KMS-11 (cell line): Measurements from ENCODE around the gene VAC14.

Experiments used
- H2AFZ ChIP-seq: fragments of 200-600 bp; sonication (generic); 2 replicates; pipeline ENCODE4 v1.6.1; 2016; ENCODE audit warnings: antibody characterized with exemption, mixed run types, low read depth
- H3K27ac ChIP-seq: fragments of 200-600 bp; sonication (generic); 2 replicates; pipeline ENCODE4 v1.6.1; 2016; ENCODE audit warnings: mild to moderate bottlenecking, mixed run types
- H3K27me3 ChIP-seq: fragments of 200-600 bp; sonication (generic); 2 replicates; pipeline ENCODE4 v1.6.1; 2017; ENCODE audit warnings: mild to moderate bottlenecking, low read depth, mixed run types, moderate library complexity; ENCODE audit not compliant: insufficient read depth
- H3K36me3 ChIP-seq: fragments of 200-600 bp; sonication (generic); 2 replicates; pipeline ENCODE4 v1.6.1; 2017; ENCODE audit warnings: mild to moderate bottlenecking, mixed run types; ENCODE audit not compliant: insufficient read depth
- H3K4me1 ChIP-seq: fragments of 200-600 bp; sonication (generic); 2 replicates; pipeline ENCODE4 v1.6.1; 2016; ENCODE audit warnings: mild to moderate bottlenecking, low read depth, mixed run types; ENCODE audit not compliant: poor library complexity, severe bottlenecking
- H3K4me2 ChIP-seq: fragments of 200-600 bp; sonication (generic); 2 replicates; pipeline ENCODE4 v1.7.0; 2016; ENCODE audit warnings: mild to moderate bottlenecking, mixed run types
- H3K4me3 ChIP-seq: fragments of 200-600 bp; sonication (generic); IDR thresholded peaks from 2 replicates; pipeline ENCODE4 v1.6.1; 2017; ENCODE audit warnings: low read depth, low read length, mixed read lengths; ENCODE audit not compliant: insufficient read depth
- H3K79me2 ChIP-seq: fragments of 200-600 bp; sonication (generic); 2 replicates; pipeline ENCODE4 v1.6.1; 2016; ENCODE audit warnings: low read depth, mixed run types; ENCODE audit not compliant: insufficient read depth
- H3K9ac ChIP-seq: fragments of 200-600 bp; sonication (generic); 2 replicates; pipeline ENCODE4 v1.6.1; 2016; ENCODE audit warnings: mild to moderate bottlenecking, mixed run types
- H4K20me1 ChIP-seq: fragments of 200-600 bp; sonication (generic); 2 replicates; pipeline ENCODE4 v1.6.1; 2016; ENCODE audit warnings: mild to moderate bottlenecking, mixed run types; ENCODE audit not compliant: insufficient read depth
- CTCF ChIP-seq: fragments of 200-600 bp; sonication (generic); conservative IDR thresholded peaks from 2 replicates; pipeline ENCODE4 v1.6.1; 2017; ENCODE audit warnings: low read depth, mild to moderate bottlenecking, antibody characterized with exemption, low read length, moderate library complexity, mixed read lengths

Gene VAC14

DNA sequence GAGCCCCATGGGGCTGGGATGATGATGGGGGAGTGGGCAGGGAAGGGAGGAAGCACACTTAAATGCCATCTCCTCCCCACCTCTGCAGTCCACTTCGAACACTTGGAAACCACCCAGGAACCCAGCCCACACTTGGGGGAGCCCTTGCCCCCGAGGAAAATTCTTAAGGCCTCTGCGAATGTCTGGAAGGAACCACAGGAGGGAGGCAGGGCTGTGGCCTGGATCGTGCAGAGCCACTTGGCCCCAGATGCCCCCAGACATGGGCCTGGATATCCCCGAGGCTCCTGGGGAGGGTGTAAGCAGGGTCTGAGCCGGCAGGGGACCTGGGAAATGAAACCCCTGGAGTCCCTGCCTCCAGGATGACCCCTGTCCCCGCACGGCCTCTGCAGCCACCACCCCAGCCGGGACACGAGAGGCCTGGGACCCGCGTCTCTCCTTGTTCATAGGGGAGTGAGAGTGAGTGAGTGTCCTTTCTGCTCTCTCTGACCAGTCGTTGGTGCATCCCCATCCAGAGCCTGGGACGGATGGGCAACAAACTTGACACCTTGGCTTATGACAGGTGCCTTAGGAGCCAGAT is 103.3 kb downstream of the VAC14 start:
- Histone ChIP-seq H3K36me3 (no peaks in the 10 kb centered on the region), H3K79me2 (no peaks in the 10 kb centered on the region), H3K27me3 (no peaks in the 10 kb centered on the region), H3K4me2 (no peak overlapping the region), H3K4me3 (no peak overlapping the region), H3K9ac (no peak overlapping the region), H2AFZ (no peak overlapping the region), H4K20me1 (no peaks in the 10 kb centered on the region), H3K27ac (no peak overlapping the region), H3K4me1 (peaks cover 9% of the 10 kb centered on the region)
- no peak for TF ChIP-seq CTCF

DNA sequence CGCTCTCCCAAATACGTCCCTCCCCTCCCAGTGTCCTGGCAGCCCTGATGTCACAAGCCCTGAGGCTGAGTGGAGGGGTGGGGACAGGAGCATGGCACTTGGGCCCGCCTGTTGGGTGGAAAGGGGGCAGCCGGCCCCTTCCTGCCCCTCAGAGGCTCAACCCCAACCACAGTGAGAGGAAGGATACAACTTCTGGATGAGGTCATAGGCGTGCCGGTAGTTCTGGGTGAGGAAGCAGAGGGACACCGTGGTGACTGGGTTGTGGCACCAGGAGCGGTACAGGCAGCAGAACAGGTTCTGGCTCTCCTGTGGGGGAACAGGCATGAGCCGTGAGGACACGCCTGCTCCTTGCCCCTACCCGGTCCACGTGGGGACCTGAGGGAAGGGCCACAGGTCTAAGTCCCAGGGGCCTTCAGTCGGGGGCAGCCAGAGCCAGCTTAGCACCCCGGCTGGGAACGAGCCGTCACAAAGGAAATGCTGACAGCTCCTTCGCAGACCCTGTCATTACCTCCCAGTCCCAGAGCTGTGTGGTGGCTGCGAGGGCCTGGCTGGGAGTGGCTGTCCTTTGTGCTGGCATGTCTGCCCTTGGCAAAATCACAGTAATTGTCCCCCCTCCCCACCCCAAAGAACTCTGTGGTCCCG is 103.9 kb downstream of the VAC14 start:
- no peak overlapping the region for H3K9ac ChIP-seq
- H3K79me2 ChIP-seq = no peaks in the 10 kb centered on the region
- H3K4me1 ChIP-seq = peaks cover 9% of the 10 kb centered on the region
- H3K27me3 ChIP-seq = no peaks in the 10 kb centered on the region
- H3K4me2 ChIP-seq = no peak overlapping the region
- no peak overlapping the region for H3K27ac ChIP-seq
- no peak for TF ChIP-seq CTCF
- H4K20me1 ChIP-seq = no peaks in the 10 kb centered on the region
- H3K4me3 ChIP-seq = no peak overlapping the region
- no peaks in the 10 kb centered on the region for H3K36me3 ChIP-seq
- H2AFZ ChIP-seq = no peak overlapping the region

DNA sequence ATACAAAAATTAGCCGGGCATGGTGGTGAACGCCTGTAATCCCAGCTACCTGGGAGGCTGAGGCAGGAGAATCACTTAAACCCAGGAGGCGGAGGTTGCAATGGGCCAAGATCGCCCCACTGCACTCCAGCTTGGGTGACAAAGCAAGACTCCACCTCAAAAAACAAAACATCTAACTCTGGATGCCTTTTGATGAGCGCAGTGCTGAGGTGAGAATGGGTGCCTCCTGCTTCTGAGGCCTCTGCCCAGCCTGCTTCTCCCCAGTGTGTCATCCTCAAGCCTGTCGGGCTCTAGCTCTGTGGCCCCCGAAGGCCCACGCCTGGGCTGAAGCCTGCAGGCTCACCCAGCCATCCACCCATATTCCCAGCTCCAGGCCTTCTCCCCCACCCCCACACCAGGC is 104.6 kb downstream of the VAC14 start:
- peaks cover 9% of the 10 kb centered on the region for H3K4me1 ChIP-seq
- H3K36me3 ChIP-seq = no peaks in the 10 kb centered on the region
- no peak overlapping the region for H2AFZ ChIP-seq
- no peak overlapping the region for H3K27ac ChIP-seq
- no peaks in the 10 kb centered on the region for H3K79me2 ChIP-seq
- H3K4me2 ChIP-seq = no peak overlapping the region
- H4K20me1 ChIP-seq = no peaks in the 10 kb centered on the region
- no peak overlapping the region for H3K9ac ChIP-seq
- no peak for TF ChIP-seq CTCF
- H3K27me3 ChIP-seq = no peaks in the 10 kb centered on the region
- no peak overlapping the region for H3K4me3 ChIP-seq

DNA sequence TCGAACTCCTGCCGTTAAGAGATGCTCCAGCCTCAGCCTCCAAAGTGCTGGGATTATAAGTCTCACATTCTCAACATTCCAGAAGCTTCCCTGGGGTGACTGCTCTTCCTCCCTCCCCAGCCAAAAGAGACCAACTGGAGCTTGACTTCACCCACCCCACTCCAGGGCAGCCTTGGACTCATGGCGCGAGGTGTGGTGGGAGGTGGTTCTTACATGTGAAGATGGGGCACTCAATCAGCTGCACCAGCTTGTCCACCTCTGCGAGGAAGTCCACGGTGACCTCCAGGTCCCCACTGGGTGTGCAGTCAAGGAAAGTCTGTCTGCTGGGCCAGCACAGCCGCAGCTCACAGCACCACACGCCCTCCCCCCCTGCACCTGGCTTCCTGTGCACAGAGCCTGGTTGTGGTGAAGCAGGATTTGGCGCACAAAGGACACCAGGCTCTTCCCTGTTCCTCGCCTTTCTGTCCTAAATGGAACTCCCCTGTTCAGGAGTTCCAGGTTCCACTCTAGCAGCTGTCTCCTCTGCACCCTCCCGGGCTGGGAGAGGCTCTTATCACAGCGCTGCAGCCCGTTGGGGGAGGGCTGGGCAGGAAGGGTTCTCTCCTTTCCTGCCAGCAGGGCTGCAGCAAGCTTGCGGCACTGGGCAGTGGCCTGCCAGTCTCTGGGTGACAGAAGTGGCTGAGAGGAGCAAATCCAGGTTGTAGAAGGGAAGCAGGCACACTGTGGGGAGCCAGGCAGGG is 105.5 kb downstream of the VAC14 start:
- Histone ChIP-seq H3K4me2 (no peak overlapping the region), H3K27me3 (no peaks in the 10 kb centered on the region), H4K20me1 (no peaks in the 10 kb centered on the region), H3K79me2 (no peaks in the 10 kb centered on the region), H2AFZ (no peak overlapping the region), H3K4me1 (peaks cover 9% of the 10 kb centered on the region), H3K9ac (no peak overlapping the region), H3K4me3 (no peak overlapping the region), H3K36me3 (no peaks in the 10 kb centered on the region), H3K27ac (no peak overlapping the region)
- TF ChIP-seq CTCF = no peak
